DOHH2 (cell line): ENCODE measurements around the gene CBLB.

ENCODE experiments used
- H3F3A ChIP-seq: fragments of 200-600 bp; sonication (generic), shearing (Covaris generic); 2 replicates; pipeline ENCODE4 v1.6.0; 2016; ENCODE audit warnings: antibody characterized with exemption, mild to moderate bottlenecking; ENCODE audit not compliant: control insufficient read depth, insufficient read depth
- H3K27ac ChIP-seq: fragments of 200-600 bp; sonication (generic); 2 replicates; pipeline ENCODE4 v1.5.1; 2014; ENCODE audit warnings: low read depth, mild to moderate bottlenecking, low read length, moderate library complexity
- H3K27me3 ChIP-seq: fragments of 200-600 bp; sonication (generic); 2 replicates; pipeline ENCODE4 v1.6.1; 2014; ENCODE audit warnings: mild to moderate bottlenecking, low read length, mixed read lengths; ENCODE audit not compliant: control insufficient read depth
- H3K36me3 ChIP-seq: fragments of 200-600 bp; sonication (generic); 2 replicates; pipeline ENCODE4 v1.6.1; 2014; ENCODE audit warnings: mild to moderate bottlenecking, low read length, moderate library complexity, mixed read lengths; ENCODE audit not compliant: control insufficient read depth
- H3K4me1 ChIP-seq: fragments of 200-600 bp; sonication (generic); 2 replicates; pipeline ENCODE4 v1.6.1; 2014; ENCODE audit warnings: mild to moderate bottlenecking, low read length, mixed read lengths; ENCODE audit not compliant: control insufficient read depth
- H3K4me2 ChIP-seq: fragments of 200-600 bp; sonication (generic); 2 replicates; pipeline ENCODE4 v1.6.0; 2014; ENCODE audit warnings: mild to moderate bottlenecking, low read length, moderate library complexity
- H3K4me3 ChIP-seq: fragments of 200-600 bp; sonication (generic); 2 replicates; pipeline ENCODE4 v1.5.1; 2014; ENCODE audit warnings: mild to moderate bottlenecking, low read length, mixed read lengths
- H3K79me2 ChIP-seq: fragments of 200-600 bp; sonication (generic); 2 replicates; pipeline ENCODE4 v1.6.1; 2014; ENCODE audit warnings: mild to moderate bottlenecking, low read length, mixed read lengths; ENCODE audit not compliant: control insufficient read depth
- H3K9me2 ChIP-seq: fragments of 200-600 bp; sonication (generic); replicated peaks from 2 replicates; pipeline ENCODE4 v1.6.1; 2014; ENCODE audit warnings: mild to moderate bottlenecking, low read length, mixed read lengths; ENCODE audit not compliant: control insufficient read depth
- H3K9me3 ChIP-seq: fragments of 200-600 bp; sonication (generic); 2 replicates; pipeline ENCODE4 v1.6.1; 2014; ENCODE audit warnings: antibody characterized with exemption, low read length, mixed read lengths; ENCODE audit not compliant: control insufficient read depth, insufficient read depth
- H4K20me1 ChIP-seq: fragments of 200-600 bp; sonication (generic); 2 replicates; pipeline ENCODE4 v1.6.0; 2014; ENCODE audit warnings: low read depth, mild to moderate bottlenecking, antibody characterized with exemption, low read length, moderate library complexity; ENCODE audit not compliant: control insufficient read depth, insufficient read depth
- EZH2phosphoT487 ChIP-seq: fragments of 200-600 bp; sonication (generic); IDR thresholded peaks from 2 replicates; pipeline ENCODE4 v1.6.1; 2017; ENCODE audit warnings: borderline replicate concordance, mild to moderate bottlenecking, antibody characterized with exemption, low read length, moderate library complexity, mixed read lengths
- TF ChIP-seq, protein P1 (sequence below): fragments of 200-600 bp; sonication (generic); IDR thresholded peaks from one replicate; pipeline ENCODE4 v1.5.1; 2014; ENCODE audit warnings: antibody characterized with exemption, mild to moderate bottlenecking, low read depth, low read length; ENCODE audit not compliant: poor library complexity, severe bottlenecking

The CBLB gene

DNA sequence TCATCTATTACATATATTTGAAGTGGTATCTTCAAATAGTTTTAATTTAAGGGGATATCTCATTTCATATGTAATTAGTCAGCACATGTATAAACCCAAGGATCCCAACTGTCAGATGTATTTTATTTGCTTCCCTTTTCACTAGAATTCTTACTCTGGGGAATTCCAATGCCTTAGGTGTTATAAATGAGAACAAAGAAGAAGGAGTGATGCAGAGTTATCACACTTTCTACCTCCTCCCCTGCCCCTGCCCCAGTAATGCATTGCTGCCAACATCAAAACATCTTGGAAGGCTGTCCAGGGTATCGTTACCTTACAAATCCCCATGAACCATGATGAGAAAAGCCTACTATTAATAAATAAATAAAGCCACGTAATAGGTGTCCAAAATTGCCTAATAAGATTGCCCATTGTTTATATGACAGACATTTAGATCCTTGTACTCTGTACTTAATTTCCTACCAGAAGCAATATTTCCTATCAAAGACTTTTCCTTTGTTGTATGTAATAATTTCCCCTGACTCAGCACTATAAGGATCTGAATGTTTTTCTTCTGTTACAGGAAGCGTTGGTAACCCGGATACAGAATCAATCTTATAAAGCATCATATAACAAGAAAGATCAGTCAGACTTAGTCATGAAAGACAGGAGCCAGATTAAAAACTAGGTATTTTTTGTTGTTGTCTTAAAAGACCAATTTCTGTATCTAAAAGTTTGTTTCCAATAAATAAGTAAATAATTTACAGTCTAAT, 38.8 kb downstream of the CBLB start:
- Histone ChIP-seq H3K4me2 (peak overlapping the region; percentile 56), H3K36me3 (peaks cover 33% of the 10 kb centered on the region), H3K27me3 (no peaks in the 10 kb centered on the region), H3K9me2 (no peaks in the 10 kb centered on the region), H3K4me3 (no peak overlapping the region), H3F3A (no peaks in the 10 kb centered on the region; the same call in none of the 2 replicates), H3K79me2 (peaks cover 38% of the 10 kb centered on the region), H3K27ac (peak overlapping the region; percentile 42; the same call in 1 of the 2 replicates), H4K20me1 (no peaks in the 10 kb centered on the region), H3K9me3 (no peaks in the 10 kb centered on the region), H3K4me1 (peaks cover 68% of the 10 kb centered on the region)
- TF ChIP-seq EZH2phosphoT487: no peak
- TF ChIP-seq, protein P1, sequence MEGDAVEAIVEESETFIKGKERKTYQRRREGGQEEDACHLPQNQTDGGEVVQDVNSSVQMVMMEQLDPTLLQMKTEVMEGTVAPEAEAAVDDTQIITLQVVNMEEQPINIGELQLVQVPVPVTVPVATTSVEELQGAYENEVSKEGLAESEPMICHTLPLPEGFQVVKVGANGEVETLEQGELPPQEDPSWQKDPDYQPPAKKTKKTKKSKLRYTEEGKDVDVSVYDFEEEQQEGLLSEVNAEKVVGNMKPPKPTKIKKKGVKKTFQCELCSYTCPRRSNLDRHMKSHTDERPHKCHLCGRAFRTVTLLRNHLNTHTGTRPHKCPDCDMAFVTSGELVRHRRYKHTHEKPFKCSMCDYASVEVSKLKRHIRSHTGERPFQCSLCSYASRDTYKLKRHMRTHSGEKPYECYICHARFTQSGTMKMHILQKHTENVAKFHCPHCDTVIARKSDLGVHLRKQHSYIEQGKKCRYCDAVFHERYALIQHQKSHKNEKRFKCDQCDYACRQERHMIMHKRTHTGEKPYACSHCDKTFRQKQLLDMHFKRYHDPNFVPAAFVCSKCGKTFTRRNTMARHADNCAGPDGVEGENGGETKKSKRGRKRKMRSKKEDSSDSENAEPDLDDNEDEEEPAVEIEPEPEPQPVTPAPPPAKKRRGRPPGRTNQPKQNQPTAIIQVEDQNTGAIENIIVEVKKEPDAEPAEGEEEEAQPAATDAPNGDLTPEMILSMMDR: no peak

DNA sequence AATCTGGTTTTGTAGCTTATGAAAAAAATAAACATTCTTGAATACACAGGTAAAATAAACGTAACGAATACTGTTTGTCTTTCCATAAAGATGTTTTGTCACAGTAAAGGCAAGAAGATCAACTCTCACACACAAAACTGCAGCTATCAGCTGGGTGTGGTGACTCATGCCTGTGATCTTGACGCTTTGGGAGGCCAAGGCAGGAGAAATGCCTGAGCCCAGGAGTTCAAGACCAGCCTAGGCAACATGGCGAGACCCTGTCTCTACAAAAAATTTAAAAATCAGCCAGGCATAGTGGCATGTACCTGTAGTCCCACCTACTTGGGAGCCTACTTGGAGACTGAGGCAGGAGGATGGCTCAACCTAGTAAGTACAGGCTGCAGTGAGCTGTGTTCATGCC, 39.6 kb downstream of the CBLB start:
- Histone ChIP-seq H3K27ac (no peak overlapping the region), H3K4me2 (no peak overlapping the region; the same call in 1 of the 2 replicates), H3K27me3 (no peaks in the 10 kb centered on the region), H4K20me1 (no peaks in the 10 kb centered on the region), H3K79me2 (peaks cover 40% of the 10 kb centered on the region), H3K36me3 (peaks cover 29% of the 10 kb centered on the region), H3F3A (no peaks in the 10 kb centered on the region; the same call in none of the 2 replicates), H3K9me3 (no peaks in the 10 kb centered on the region), H3K9me2 (no peaks in the 10 kb centered on the region), H3K4me1 (peaks cover 68% of the 10 kb centered on the region), H3K4me3 (no peak overlapping the region)
- TF ChIP-seq EZH2phosphoT487: no peak
- TF ChIP-seq, protein P1: no peak

DNA sequence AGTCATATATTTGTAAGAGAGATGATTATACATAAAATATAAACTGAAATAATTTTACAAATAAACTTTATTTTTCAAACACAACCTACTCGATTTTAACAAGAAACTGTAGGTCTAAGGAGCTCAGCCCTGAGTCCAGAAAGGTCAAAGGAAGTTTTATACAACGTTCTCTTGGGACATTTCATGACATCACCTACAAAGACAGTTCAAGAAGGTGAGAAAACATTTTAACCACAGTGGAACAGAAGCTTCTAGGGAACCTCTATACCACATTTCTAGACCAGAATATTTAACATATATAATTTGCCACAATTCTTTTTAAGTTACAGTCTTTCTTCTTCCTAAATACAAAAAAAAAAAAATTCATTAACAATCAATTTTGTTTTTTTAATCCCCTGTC, 40.1 kb downstream of the CBLB start:
- Histone ChIP-seq H3K27me3 (no peaks in the 10 kb centered on the region), H3K4me3 (no peak overlapping the region), H3K36me3 (peaks cover 34% of the 10 kb centered on the region), H3K4me2 (no peak overlapping the region), H3K4me1 (peaks cover 68% of the 10 kb centered on the region), H4K20me1 (no peaks in the 10 kb centered on the region), H3K9me2 (no peaks in the 10 kb centered on the region), H3F3A (no peaks in the 10 kb centered on the region; the same call in none of the 2 replicates), H3K79me2 (peaks cover 40% of the 10 kb centered on the region), H3K27ac (no peak overlapping the region), H3K9me3 (no peaks in the 10 kb centered on the region)
- TF ChIP-seq, protein P1: no peak
- TF ChIP-seq EZH2phosphoT487: no peak
